Measurements from ENCODE around the gene EBPL. TPM values are rescaled to one million over a fixed set of nuclear protein-coding genes. Genes with fewer than 3 reads are reported as not detected.

Gene EBPL
- total RNA-seq, 1 experiment from 2014 or later: 105 TPM

DNA sequence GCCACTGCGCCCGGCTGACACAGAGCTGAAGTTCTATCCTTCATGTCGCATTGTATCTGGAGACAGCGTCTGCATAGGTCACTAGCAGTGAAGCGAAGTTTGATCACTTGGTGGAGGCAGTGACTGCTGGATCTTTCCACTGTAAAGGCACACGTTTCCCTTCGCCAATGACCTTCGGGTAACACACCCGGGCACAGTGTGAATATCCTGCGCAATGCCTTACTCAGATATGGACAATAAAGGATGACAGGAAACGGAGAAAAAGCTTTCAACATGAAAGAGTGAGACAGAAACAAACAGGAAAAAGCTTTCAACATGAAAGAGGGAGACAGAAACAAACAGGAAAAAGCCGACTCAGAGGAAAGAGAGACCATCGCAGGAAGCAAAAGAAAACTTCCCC, 45.8 kb downstream of the EBPL start:
- Mint-ChIP-seq H3K36me3 (ENCODE audit: insufficient read depth, unreplicated experiment) (no peaks in the 10 kb centered on the region), H3K4me3 (ENCODE audit: unreplicated experiment) (no peak overlapping the region), H3K9me3 (ENCODE audit: unreplicated experiment) (no peaks in the 10 kb centered on the region), H3K27ac (ENCODE audit: unreplicated experiment) (no peak overlapping the region), H3K27me3 (ENCODE audit: insufficient read depth, unreplicated experiment) (no peaks in the 10 kb centered on the region), H3K4me1 (ENCODE audit: low read depth, unreplicated experiment) (no peaks in the 10 kb centered on the region)
- TF ChIP-seq, protein P1, sequence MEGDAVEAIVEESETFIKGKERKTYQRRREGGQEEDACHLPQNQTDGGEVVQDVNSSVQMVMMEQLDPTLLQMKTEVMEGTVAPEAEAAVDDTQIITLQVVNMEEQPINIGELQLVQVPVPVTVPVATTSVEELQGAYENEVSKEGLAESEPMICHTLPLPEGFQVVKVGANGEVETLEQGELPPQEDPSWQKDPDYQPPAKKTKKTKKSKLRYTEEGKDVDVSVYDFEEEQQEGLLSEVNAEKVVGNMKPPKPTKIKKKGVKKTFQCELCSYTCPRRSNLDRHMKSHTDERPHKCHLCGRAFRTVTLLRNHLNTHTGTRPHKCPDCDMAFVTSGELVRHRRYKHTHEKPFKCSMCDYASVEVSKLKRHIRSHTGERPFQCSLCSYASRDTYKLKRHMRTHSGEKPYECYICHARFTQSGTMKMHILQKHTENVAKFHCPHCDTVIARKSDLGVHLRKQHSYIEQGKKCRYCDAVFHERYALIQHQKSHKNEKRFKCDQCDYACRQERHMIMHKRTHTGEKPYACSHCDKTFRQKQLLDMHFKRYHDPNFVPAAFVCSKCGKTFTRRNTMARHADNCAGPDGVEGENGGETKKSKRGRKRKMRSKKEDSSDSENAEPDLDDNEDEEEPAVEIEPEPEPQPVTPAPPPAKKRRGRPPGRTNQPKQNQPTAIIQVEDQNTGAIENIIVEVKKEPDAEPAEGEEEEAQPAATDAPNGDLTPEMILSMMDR (IDR thresholded peaks at IDR 0.05; ENCODE audit: insufficient read depth in 1 of 2, low read depth in 1 of 2, low read length in 1 of 2, severe bottlenecking in 1 of 2, unreplicated experiment in 1 of 2): no peak
- no TSS peak for BruUV-seq (replicated peaks)
- H3K27me3 ChIP-seq (replicated peaks; ENCODE audit: control insufficient read depth, insufficient read depth, low read length): no peaks in the 10 kb centered on the region
- ChIA-PET CTCF (no interaction called here), POLR2A (interaction anchor here (0.6 kb wide), 1 partner anchor 137 kb away, joined by 3 read pairs; no protein-coding TSS in a partner anchor)
- no peaks in the 10 kb centered on the region for H3K9me3 ChIP-seq
- no peak for DNase-seq
- intact Hi-C loops (cut with micrococcal nuclease; ENCODE audit: unreplicated experiment): no loop called here
- no peak overlapping the region for H3K4me3 ChIP-seq (ENCODE audit: low read depth, low read length)
- no peaks in the 10 kb centered on the region; the same call in 1 of the 2 replicates for H3K36me3 ChIP-seq (ENCODE audit: control insufficient read depth, insufficient read depth, low read length)
- no peaks in the 10 kb centered on the region for H3K4me1 ChIP-seq

DNA sequence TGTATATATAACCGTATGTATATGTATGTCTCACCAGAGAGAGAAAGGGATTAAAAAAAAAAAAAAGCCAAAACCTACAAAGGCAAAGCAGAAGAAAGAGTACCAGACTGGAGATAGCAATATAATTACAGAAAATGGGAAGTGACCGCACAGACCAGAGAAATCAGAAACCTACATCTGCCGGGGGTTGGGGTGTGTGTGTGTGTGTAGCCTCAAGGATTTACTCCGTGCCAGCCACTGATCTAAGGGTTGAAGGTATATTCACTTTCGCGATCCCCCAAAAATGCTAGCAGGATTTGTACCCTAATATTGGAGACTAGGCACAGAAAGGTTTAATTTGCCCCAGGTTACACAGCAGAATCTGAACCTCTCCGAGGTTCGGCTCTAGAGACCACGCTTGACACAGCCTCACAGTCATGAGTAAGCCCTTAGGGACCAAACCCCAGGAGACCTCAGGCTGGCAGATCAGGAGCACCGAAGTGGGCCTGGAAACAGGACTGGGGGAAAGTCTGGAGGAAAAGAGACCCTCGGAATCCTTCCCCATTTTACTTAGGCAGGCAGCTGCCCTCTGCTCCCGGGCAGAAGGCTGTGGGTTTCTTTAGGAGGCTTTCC, 48.1 kb downstream of the EBPL start:
- BruUV-seq (replicated peaks): no TSS peak

DNA sequence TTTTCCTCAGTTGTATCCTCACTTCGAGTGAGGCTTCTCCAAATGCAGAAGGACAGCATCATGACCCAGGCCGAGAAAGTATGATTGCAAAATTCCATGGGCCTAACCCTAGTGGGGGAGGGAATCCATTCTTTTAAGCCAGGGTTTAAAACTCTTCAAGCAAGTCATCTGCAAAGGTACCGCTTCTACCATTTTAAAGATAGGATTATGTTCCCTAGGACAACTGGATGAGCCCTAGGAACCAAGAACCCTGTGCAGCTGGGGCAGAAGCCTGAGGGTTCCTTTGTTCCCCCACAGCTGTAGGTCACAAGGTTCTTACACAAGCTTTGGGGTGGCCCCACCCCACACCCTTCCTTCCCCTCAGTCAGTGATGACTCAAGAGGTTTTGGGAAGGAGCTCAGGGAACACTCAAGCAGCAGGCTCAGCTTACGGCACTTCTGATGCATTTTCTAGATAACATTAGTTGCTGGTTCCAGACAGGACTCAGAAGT, 49.4 kb downstream of the EBPL start:
- Mint-ChIP-seq H3K27me3 (ENCODE audit: insufficient read depth, unreplicated experiment) (no peaks in the 10 kb centered on the region), H3K4me3 (ENCODE audit: unreplicated experiment) (no peak overlapping the region), H3K27ac (ENCODE audit: unreplicated experiment) (no peak overlapping the region), H3K36me3 (ENCODE audit: insufficient read depth, unreplicated experiment) (no peaks in the 10 kb centered on the region), H3K4me1 (ENCODE audit: low read depth, unreplicated experiment) (no peaks in the 10 kb centered on the region), H3K9me3 (ENCODE audit: unreplicated experiment) (no peaks in the 10 kb centered on the region)
- Histone ChIP-seq H3K9me3 (no peaks in the 10 kb centered on the region), H3K4me3 (ENCODE audit: low read depth, low read length) (no peak overlapping the region), H3K4me1 (no peaks in the 10 kb centered on the region), H3K36me3 (ENCODE audit: control insufficient read depth, insufficient read depth, low read length) (no peaks in the 10 kb centered on the region), H3K27me3 (replicated peaks; ENCODE audit: control insufficient read depth, insufficient read depth, low read length) (no peaks in the 10 kb centered on the region)
- DNase-seq: no peak
- no TSS peak for BruUV-seq (replicated peaks)
- intact Hi-C loops (cut with micrococcal nuclease; ENCODE audit: unreplicated experiment): no loop called here
- POLR2A ChIA-PET: no interaction called here
- CTCF ChIA-PET: no interaction called here
- TF ChIP-seq, protein P1 (IDR thresholded peaks at IDR 0.05; ENCODE audit: insufficient read depth in 1 of 2, low read depth in 1 of 2, low read length in 1 of 2, severe bottlenecking in 1 of 2, unreplicated experiment in 1 of 2): no peak

More for the DNA sequence above, 48.1 kb downstream of the EBPL start:
- no peaks in the 10 kb centered on the region for H3K36me3 Mint-ChIP-seq (ENCODE audit: insufficient read depth, unreplicated experiment)
- Histone ChIP-seq H3K9me3 (no peaks in the 10 kb centered on the region), H3K27me3 (replicated peaks; ENCODE audit: control insufficient read depth, insufficient read depth, low read length) (no peaks in the 10 kb centered on the region), H3K4me3 (ENCODE audit: low read depth, low read length) (no peak overlapping the region), H3K4me1 (no peaks in the 10 kb centered on the region), H3K36me3 (ENCODE audit: control insufficient read depth, insufficient read depth, low read length) (no peaks in the 10 kb centered on the region)
- H3K4me3 Mint-ChIP-seq (ENCODE audit: unreplicated experiment): no peak overlapping the region
- no peak for DNase-seq
- H3K27ac Mint-ChIP-seq (ENCODE audit: unreplicated experiment): no peak overlapping the region
- intact Hi-C loops (cut with micrococcal nuclease; ENCODE audit: unreplicated experiment): no loop called here
- ChIA-PET CTCF (no interaction called here), POLR2A (no interaction called here)
- no peaks in the 10 kb centered on the region for H3K9me3 Mint-ChIP-seq (ENCODE audit: unreplicated experiment)
- TF ChIP-seq, protein P1 (IDR thresholded peaks at IDR 0.05; ENCODE audit: insufficient read depth in 1 of 2, low read depth in 1 of 2, low read length in 1 of 2, severe bottlenecking in 1 of 2, unreplicated experiment in 1 of 2): no peak
- H3K4me1 Mint-ChIP-seq (ENCODE audit: low read depth, unreplicated experiment): no peaks in the 10 kb centered on the region
- H3K27me3 Mint-ChIP-seq (ENCODE audit: insufficient read depth, unreplicated experiment): no peaks in the 10 kb centered on the region

Measured in Caco-2 (cell line).